GM12878 (cell line): ENCODE measurements around the gene LY6G5B. TPM values are rescaled to one million over a fixed set of nuclear protein-coding genes. Genes with fewer than 3 reads are reported as not detected.

Experiments
- ATF2 ChIP-seq: IDR thresholded peaks from 2 replicates; pipeline ENCODE4 v1.6.1; 2012; ENCODE audit warnings: low read length, inconsistent platforms
- ATF3 ChIP-seq: IDR thresholded peaks from 2 replicates; pipeline ENCODE4 v1.6.1; 2011; ENCODE audit warnings: low read depth, mild to moderate bottlenecking, low read length, moderate library complexity, borderline replicate concordance; ENCODE audit errors: extremely low read depth
- ATF7 ChIP-seq: fragments of 450-650 bp; IDR thresholded peaks from 2 replicates; pipeline ENCODE4 v1.6.1; 2016; ENCODE audit warnings: low read depth, mild to moderate bottlenecking
- CREB1 ChIP-seq: IDR thresholded peaks from 2 replicates; pipeline ENCODE4 v1.6.1; 2012; ENCODE audit warnings: low read depth, mild to moderate bottlenecking, inconsistent platforms
- CTCF ChIP-seq, 3 experiments: IDR thresholded peaks in 2 of 3; conservative IDR thresholded peaks in 1 of 3; 2 replicates each; pipeline ENCODE4 v1.5.1; 2011; ENCODE audit warnings: low read depth in 3 of 3, low read length in 3 of 3, mild to moderate bottlenecking in 3 of 3, control low read depth in 2 of 3, moderate library complexity in 2 of 3, inconsistent platforms in 1 of 3, mixed read lengths in 1 of 3; ENCODE audit not compliant: control insufficient read depth in 2 of 3, insufficient read depth in 1 of 3; ENCODE audit errors: extremely low read depth in 1 of 3
- EED ChIP-seq: sonication (generic); IDR thresholded peaks from 2 replicates; pipeline ENCODE4 v1.6.1; 2016; ENCODE audit warnings: antibody characterized with exemption, low read depth
- FOXM1 ChIP-seq: IDR thresholded peaks from 2 replicates; pipeline ENCODE4 v1.6.1; 2012; ENCODE audit warnings: low read depth, mild to moderate bottlenecking, inconsistent platforms, low read length, moderate library complexity
- LARP7 ChIP-seq: fragments of 450-650 bp; IDR thresholded peaks from 2 replicates; pipeline ENCODE4 v1.6.1; 2017; ENCODE audit warnings: mild to moderate bottlenecking
- MTA3 ChIP-seq: IDR thresholded peaks from 2 replicates; pipeline ENCODE4 v1.6.1; 2012; ENCODE audit warnings: low read length, inconsistent platforms, borderline replicate concordance
- NFIC ChIP-seq: IDR thresholded peaks from 2 replicates; pipeline ENCODE4 v1.6.1; 2012; ENCODE audit warnings: low read depth, mild to moderate bottlenecking, inconsistent platforms, low read length, moderate library complexity
- NR2C1 ChIP-seq: fragments of 450-650 bp; IDR thresholded peaks from 2 replicates; pipeline ENCODE4 v1.6.1; 2017; ENCODE audit warnings: antibody characterized with exemption, mild to moderate bottlenecking, moderate library complexity
- RELB ChIP-seq: fragments of 450-650 bp; IDR thresholded peaks from 2 replicates; pipeline ENCODE4 v1.6.1; 2017; ENCODE audit warnings: low read depth, mild to moderate bottlenecking, moderate library complexity
- REST ChIP-seq: IDR thresholded peaks from 2 replicates; pipeline ENCODE4 v1.6.1; 2012; ENCODE audit warnings: mild to moderate bottlenecking, low read depth, low read length
- SKIL ChIP-seq: fragments of 450-650 bp; IDR thresholded peaks from 2 replicates; pipeline ENCODE4 v1.6.1; 2017; ENCODE audit warnings: mild to moderate bottlenecking, low read depth, inconsistent platforms; ENCODE audit not compliant: poor library complexity, severe bottlenecking
- TARDBP ChIP-seq: IDR thresholded peaks from 2 replicates; pipeline ENCODE4 v1.6.1; 2016; ENCODE audit warnings: borderline replicate concordance
- USF2 ChIP-seq: IDR thresholded peaks from 2 replicates; pipeline ENCODE4 v1.6.1; 2011; ENCODE audit warnings: low read depth, low read length, improper control_type of control experiment, borderline replicate concordance
- polyA plus RNA-seq, 11 experiments: library from polyadenylated mRNA; depleted of rRNA in 4 of 11; unstranded in 6 of 11; stranded (reverse) in 5 of 11; fragments of >200 nt; fragmentation: Nextera tagmentation in 4 of 11; fragmentation: Illumina TruSeq in 1 of 11; extraction: Ambion mirVana in 4 of 11; extraction: Trizol in 1 of 11; gene quantifications; 1 replicate in 1 of 11; 2 replicates in 10 of 11; pipeline versions ENCODE4 v1.2.1 to v1.2.3, GENCODE V29; 2011 to 2016; ENCODE audit warnings: inconsistent platforms in 2 of 11, missing spikeins in 2 of 11, low read depth in 1 of 11
- total RNA-seq, 4 experiments: library from RNA; depleted of rRNA in 3 of 4; stranded (reverse); fragments of >200 nt in 3 of 4; fragmentation: Illumina TruSeq in 1 of 4; extraction: Trizol in 1 of 4; gene quantifications; 2 replicates each; pipeline versions ENCODE4 v1.2.1 to v1.2.3, GENCODE V29; 2013 to 2021

The LY6G5B gene
- total and polyA plus RNA-seq, 10 of the 15 experiments (the other 5 are each of a cell fraction or from before 2014, with no cell fraction given): 3.2 to 16.5 (median 7.5) TPM

- no peak for TF ChIP-seq SKIL
- peak; percentile 74; the same call in 1 of the 2 replicates for TF ChIP-seq NFIC
- TF ChIP-seq ATF7: peak; percentile 95
- TF ChIP-seq EED: no peak; the same call in 1 of the 2 replicates
- peak; percentile 59 for TF ChIP-seq ATF2
- peak; percentile 8; the same call in 1 of the 2 replicates for TF ChIP-seq CREB1
- no peak for TF ChIP-seq LARP7
- peak; percentile 52; the same call in 1 of the 2 replicates for TF ChIP-seq FOXM1
- no peak; the same call in 1 of the 2 replicates for TF ChIP-seq RELB
- TF ChIP-seq REST: no peak
- TF ChIP-seq MTA3: peak; percentile 60; the same call in 1 of the 2 replicates
- TF ChIP-seq USF2: no peak; the same call in 1 of the 2 replicates
- peak in 1 of 3 experiments; percentile 29; a peak in 2 of 6 replicates for TF ChIP-seq CTCF (IDR thresholded peaks at IDR 0.05 in 2 of 3, conservative IDR thresholded peaks at IDR 0.05 in 1 of 3; ENCODE audit: control insufficient read depth in 2 of 3, extremely low read depth in 1 of 3, insufficient read depth in 1 of 3, low read depth in 3 of 3, low read length in 3 of 3)
- TF ChIP-seq TARDBP: no peak
- peak; percentile 79; the same call in 1 of the 2 replicates for TF ChIP-seq NR2C1
- no peak for TF ChIP-seq ATF3
Measured at GRCh38 chr6:31652925-31653724, 16.7 kb upstream of the LY6G5B start (continued).
